NCI-H2196 (cell line): Measurements from ENCODE around the gene CDK11A.

Experiments
- DNase-seq: peaks from one replicate; lab custom pipeline; 2025; ENCODE audit not compliant: unreplicated experiment; lab: John Stamatoyannopoulos, UW

The CDK11A gene

GRCh38 chr1:1724035-1724864, at the start of gene CDK11A:
TSS of gene CDK11A (minus strand) at chr1:1724357. CDS start at chr1:1722818, 1,539 bp downstream.
- DNase-seq = peak; percentile 92

- no peak for DNase-seq
Observed at GRCh38 chr1:1773874-1774273, 49.7 kb upstream of the CDK11A start.

- no peak for DNase-seq
Observed at GRCh38 chr1:1771096-1771495, 46.9 kb upstream of the CDK11A start.

GRCh38 chr1:1770102-1770501, 45.9 kb upstream of the CDK11A start:
- no peak for DNase-seq

DNA sequence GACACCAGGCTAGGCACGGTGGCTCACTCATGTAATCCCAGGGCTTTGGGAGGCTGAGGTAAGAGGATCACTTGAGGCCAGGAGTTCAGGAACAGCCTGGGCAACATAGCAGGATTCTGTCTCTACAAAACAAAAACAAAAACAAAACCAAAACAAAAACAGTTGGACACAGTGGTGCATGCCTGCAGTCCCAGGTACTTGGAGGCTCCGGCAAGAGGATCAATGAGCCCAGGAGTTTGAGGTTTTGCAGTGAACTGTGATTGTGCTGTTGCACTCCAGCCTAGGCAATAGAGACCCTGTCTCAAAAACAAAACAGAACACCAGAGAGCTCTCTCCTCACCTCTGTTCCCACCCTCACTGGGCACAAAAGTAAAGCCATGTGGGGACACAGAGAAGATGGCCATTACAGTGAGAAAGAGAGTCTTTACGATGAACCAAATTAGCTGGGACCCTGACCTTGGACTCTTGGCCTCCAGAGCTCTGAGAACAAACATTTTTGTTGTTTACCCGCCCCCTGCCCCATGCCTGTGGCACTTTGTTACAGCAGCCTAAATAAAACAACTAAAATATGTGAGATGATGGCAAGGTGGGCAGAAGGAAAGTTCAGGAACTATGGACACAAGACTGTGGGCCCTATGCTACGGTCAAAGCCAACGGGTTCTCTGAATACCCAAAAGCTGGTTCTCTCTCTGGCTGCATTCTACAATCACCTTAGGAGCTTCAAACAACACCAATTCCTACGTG, 44.3 kb upstream of the CDK11A start:
- no peak for DNase-seq

GRCh38 chr1:1764876-1765470, 40.8 kb upstream of the CDK11A start:
- no peak for DNase-seq

- DNase-seq = no peak
Observed at GRCh38 chr1:1763657-1764621, 39.8 kb upstream of the CDK11A start.

DNA sequence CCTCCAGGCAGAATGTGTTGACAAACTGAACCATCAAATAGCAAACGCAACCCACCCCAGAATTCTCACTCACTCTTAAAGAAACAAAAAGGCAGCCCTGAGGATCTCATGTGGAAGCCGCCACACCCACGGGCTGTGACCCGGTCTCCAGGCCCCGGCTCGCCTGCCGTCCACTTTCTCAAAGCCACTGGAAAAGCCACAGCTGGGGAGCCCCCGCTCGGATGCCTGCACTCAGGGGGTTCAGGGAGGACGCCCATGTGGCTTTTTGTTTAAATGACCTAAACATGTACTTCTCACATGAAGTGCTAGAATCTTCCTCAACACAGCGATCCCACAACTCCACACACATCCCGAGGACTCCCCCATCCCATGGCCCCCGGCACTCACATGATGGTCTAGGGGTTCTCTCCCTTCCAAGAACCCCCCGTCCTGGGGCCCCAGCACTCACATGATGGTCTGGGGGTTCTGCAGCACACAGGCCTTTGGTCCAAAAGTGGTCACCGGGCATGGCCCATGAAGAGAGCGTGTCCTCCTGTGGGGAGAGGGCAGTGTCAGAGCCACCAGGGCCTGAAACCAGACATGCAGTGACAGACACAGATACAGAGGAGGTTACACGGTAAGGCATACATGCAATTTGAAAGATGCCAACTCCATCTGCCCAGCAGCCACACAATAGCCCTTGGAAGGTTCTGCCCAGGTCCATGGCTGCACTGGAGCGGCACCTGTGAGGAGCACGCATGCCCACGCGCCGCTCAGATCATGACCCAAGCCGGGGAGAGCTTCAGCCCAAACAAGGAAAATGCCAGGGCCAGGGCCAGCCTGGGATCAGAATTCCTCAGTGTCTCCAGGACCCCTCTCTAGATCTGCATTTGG, 37.6 kb upstream of the CDK11A start:
- DNase-seq = no peak

GRCh38 chr1:1760715-1761114, 36.6 kb upstream of the CDK11A start:
- DNase-seq = no peak

DNA sequence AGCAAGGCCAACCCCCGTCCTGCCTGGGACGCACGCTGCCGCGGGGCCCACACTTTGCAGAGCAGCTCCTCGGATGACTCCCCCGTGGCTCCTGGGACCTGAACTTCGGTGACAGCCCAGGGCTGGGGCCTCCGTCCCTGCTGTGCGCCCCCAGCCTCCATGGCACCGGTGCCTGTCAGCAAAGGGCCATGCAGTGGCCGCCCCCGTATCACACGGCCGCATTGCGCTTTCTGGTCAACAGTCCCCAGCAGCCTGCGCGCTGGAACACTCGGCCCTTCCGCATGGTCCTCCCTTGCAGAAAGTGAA, 36.1 kb upstream of the CDK11A start:
- no peak for DNase-seq

- DNase-seq = peak; percentile 50
Observed at GRCh38 chr1:1759456-1760344, 35.5 kb upstream of the CDK11A start.

DNA sequence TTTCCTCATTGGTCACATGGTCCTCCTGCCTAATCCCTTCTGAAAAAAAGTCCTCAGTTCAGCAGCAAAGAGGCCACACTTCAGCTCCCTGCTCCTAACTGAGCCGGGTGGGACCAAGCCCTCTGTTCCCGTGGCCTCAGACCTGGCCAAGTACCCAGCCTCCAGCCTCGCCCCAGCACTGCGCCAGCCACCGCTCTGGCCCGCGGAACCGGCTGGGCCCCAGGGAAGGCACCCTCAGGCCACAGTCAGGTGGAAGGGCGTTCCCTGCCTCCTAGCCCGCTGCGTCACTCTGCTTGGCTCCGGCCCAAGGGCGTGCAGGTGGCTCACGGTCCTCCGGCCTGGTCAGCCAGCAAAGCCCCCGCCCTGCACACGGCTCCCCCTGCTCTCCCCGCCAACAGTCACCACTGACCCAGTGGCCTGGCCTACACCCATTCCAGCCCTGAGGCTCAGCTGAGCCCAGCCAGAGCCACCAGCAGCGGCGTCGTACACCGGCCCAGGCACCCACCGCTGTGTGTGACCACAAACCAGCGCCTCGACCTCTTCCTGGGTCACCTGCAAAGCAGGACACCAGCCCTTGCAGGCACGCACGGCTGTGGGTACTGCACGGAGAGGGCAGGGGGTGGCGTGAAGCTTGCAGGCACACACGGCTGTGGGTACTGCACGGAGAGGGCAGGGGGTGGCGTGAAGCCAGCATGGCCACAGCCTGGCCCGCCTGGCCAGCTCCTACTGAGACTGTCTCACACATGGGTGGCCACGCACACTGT, 34.7 kb upstream of the CDK11A start:
- DNase-seq = peak; percentile 94

DNA sequence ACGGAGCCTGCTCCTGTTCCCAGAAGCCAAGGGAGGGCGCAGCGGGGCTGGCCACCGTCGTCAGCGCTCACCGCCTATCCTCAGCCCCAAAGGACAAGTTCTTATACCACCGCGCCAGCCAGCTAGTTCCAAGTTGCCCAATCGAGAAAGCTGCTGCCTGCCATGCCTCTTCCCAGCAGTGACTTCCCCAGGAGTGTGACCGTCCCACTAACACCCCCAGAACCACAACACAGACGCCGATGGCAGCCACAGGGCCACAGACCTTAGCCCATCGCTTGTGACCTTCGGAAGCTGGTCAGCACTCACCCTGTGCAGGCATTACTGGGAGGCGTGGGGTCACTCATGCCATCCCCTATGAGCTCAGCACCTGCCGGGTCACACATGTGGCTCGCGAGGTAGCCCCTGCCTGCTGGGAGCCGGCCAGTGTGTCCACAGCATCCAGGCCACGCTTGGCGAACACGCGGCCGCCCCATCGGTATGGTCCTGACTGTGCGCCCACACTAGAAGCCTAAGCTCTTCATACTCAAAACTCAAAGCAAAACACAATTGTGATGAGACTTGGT, 34.0 kb upstream of the CDK11A start:
- no peak for DNase-seq

- no peak for DNase-seq
Observed at GRCh38 chr1:1757422-1758058, 33.4 kb upstream of the CDK11A start.

- DNase-seq = no peak
Observed at GRCh38 chr1:1756661-1757421, 32.7 kb upstream of the CDK11A start.

- DNase-seq = no peak
Observed at GRCh38 chr1:1755852-1756251, 31.7 kb upstream of the CDK11A start.

DNA sequence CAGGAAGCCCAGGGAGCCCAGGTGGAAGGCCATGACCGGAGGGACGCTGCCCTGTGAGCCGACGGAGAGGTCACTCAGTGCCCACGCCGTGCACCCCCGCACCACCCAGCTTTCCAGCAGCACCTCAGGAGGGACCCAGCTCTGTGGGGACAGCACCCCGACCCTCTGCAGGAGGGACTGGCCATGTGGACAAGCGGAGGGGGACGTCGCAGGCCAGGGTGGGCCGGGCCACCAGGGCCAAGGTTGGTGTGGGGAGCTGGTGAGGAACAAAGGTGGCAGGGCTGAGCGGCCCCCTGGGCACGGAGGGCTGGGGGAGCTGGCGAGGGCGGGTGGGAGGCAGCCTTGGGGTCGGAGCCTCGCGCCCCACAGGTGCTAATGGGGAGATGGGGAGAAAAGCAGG, 31.3 kb upstream of the CDK11A start:
- no peak for DNase-seq
